Stomach smooth muscle (tissue), 2 donors: ENCODE measurements around the gene CCDC83.
"Not testable (repeated sequence)": the region's sequence is repeated elsewhere in the genome, so short reads cannot be mapped to it uniquely, and the experiment has no call there.

Source experiments
- H3K27ac ChIP-seq: one replicate; pipeline ENCODE4 v1.7.0; 2013; ENCODE audit warnings: mild to moderate bottlenecking, low read length, inconsistent platforms
- H3K27me3 ChIP-seq, 2 donors: one replicate each; pipeline ENCODE4 v1.7.0; 2013; ENCODE audit warnings: low read length in 2 of 2; ENCODE audit not compliant: insufficient read depth in 2 of 2, control insufficient read depth in 1 of 2
- H3K36me3 ChIP-seq, 2 donors: one replicate each; pipeline ENCODE4 v1.7.0; 2013; ENCODE audit warnings: low read length in 2 of 2; ENCODE audit not compliant: control insufficient read depth in 2 of 2, insufficient read depth in 2 of 2
- H3K4me1 ChIP-seq: one replicate; pipeline ENCODE4 v1.7.0; 2013; ENCODE audit warnings: low read length; ENCODE audit not compliant: control insufficient read depth, insufficient read depth
- H3K4me3 ChIP-seq, 2 donors: one replicate each; pipeline ENCODE4 v1.7.0; 2013; ENCODE audit warnings: low read length in 2 of 2
- H3K9ac ChIP-seq, 2 donors: one replicate each; pipeline ENCODE4 v1.7.0; 2013; ENCODE audit warnings: low read length in 2 of 2, mild to moderate bottlenecking in 1 of 2
- H3K9me3 ChIP-seq, 2 donors: one replicate each; pipeline ENCODE4 v1.7.0; 2013; ENCODE audit warnings: low read length in 2 of 2; ENCODE audit not compliant: control insufficient read depth in 2 of 2
- donor health status: healthy.
- donor health status: Pancreatic carcinoma.

The CCDC83 gene

DNA sequence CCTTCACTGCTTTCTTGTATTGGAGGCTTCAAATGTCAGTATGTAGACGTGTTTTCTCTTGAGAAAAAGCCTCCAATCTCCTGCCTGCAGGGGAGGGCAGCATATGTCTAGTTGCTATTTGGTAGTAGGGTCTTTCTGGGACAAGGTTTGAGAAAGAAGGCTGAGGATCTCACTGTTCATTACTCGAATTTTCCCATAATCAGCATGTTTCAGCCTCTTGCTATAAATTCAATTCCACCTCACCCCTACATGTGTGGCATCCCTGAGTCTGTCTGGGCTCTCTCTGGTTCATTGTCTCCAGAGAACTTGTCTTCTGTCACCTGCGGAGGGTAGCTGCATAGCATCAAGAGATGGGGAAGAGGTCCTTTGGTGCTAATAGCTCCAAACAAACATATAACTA, 19.5 kb upstream of the CCDC83 start:
- H3K9me3 ChIP-seq, result peaks cover 2 to 8% of the 10 kb centered on the region in 2 donors
- H3K4me1 ChIP-seq, result no peaks in the 10 kb centered on the region
- no peak overlapping the region for H3K27ac ChIP-seq
- no peaks in the 10 kb centered on the region for H3K27me3 ChIP-seq
- no peak overlapping the region for H3K4me3 ChIP-seq
- H3K36me3 ChIP-seq, result no peaks in the 10 kb centered on the region
- H3K9ac ChIP-seq, result no peak overlapping the region

DNA sequence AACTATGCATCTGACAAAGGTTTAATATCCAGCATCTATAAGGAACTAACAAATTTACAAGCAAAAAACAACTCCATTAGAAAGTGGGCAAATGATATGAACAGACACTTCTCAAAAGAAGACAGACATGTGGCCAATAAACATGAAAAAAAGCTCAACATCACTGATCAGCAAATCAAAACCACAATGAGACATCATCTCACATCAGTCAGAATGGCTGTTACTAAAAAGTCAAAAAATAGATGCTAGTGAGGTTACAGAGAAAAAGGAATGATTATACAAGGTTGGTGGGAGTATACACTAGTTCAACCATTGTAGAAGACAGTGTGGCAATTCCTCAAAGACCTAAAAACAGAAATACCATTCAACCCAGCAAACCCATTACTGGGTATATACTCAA, 14.3 kb upstream of the CCDC83 start:
- H3K4me3 ChIP-seq, H3K9ac ChIP-seq, H3K4me1 ChIP-seq, H3K9me3 ChIP-seq, H3K36me3 ChIP-seq, H3K27me3 ChIP-seq, H3K27ac ChIP-seq: not testable (repeated sequence)

DNA sequence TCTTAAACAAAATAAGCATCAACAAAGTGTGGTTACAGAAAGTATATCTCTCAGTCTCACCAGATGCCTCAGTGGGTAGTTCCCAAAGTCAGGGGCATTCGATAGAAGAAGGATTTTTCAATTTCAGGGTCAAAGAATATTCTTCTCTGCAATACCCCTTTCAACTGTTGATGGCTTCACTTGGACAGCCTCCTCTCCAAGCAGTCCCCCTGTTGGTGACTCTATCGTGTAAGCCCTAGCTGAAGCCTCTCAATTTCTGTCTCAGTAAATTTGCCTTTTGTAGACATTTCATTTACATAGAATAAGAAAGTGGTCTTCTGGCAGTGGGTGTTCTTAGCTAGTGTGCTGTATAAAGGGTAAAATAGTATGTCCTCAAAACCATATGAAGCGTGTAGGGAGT, 11.3 kb upstream of the CCDC83 start:
- H3K4me1 ChIP-seq, result no peaks in the 10 kb centered on the region
- no peak overlapping the region for H3K27ac ChIP-seq
- H3K27me3 ChIP-seq, result no peaks in the 10 kb centered on the region
- no peaks in the 10 kb centered on the region for H3K36me3 ChIP-seq
- no peaks in the 10 kb centered on the region for H3K9me3 ChIP-seq
- no peak overlapping the region for H3K4me3 ChIP-seq
- H3K9ac ChIP-seq, result no peak overlapping the region

DNA sequence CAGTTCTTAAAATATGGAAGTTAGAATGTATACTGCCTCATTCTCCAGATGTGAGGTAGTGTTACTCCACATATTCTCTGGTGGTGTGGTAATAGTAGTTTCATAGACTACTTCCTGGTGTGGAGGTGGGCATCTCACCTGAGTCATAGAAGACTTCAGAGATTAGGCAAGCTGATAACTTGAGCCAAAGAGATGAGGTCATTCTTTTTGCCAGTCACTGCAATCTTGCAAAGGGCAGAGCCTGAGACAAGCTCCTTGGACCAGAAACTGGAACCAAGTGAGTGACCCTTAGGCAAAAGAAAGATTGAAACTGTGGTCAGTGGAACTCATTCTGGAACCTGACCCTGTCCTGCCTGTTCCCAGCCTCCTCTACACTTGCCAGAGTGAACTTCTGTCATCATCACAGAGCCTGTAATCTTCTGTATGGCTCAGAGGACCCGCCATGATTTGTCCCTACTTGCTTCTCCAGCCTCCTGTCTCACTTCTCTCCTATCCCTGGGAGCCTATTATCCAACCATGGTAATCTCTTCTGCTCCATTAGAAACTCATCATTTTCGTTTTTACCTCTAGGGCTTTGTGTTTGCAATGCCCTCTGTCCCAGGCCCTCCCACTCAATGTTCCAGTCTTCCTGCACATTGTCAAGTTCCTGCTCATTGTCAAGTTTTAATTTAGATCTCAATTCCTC, 10.6 kb upstream of the CCDC83 start:
- H3K27ac ChIP-seq, result no peak overlapping the region
- H3K27me3 ChIP-seq, result no peaks in the 10 kb centered on the region
- H3K36me3 ChIP-seq, result no peaks in the 10 kb centered on the region
- H3K9ac ChIP-seq, result no peak overlapping the region
- no peaks in the 10 kb centered on the region for H3K9me3 ChIP-seq
- no peaks in the 10 kb centered on the region for H3K4me1 ChIP-seq
- no peak overlapping the region for H3K4me3 ChIP-seq

GRCh38 chr11:85845124-85845631, 10.0 kb upstream of the CCDC83 start:
- Histone ChIP-seq H3K27me3 (no peaks in the 10 kb centered on the region), H3K36me3 (no peaks in the 10 kb centered on the region), H3K27ac (no peak overlapping the region), H3K4me1 (no peaks in the 10 kb centered on the region), H3K9me3 (no peaks in the 10 kb centered on the region), H3K9ac (no peak overlapping the region), H3K4me3 (no peak overlapping the region)

GRCh38 chr11:85847436-85847835, 7.7 kb upstream of the CCDC83 start:
- H3K9ac ChIP-seq, result no peak overlapping the region
- H3K27me3 ChIP-seq, result no peaks in the 10 kb centered on the region
- H3K27ac ChIP-seq, result no peak overlapping the region
- no peaks in the 10 kb centered on the region for H3K4me1 ChIP-seq
- no peak overlapping the region for H3K4me3 ChIP-seq
- no peaks in the 10 kb centered on the region for H3K9me3 ChIP-seq
- H3K36me3 ChIP-seq, result no peaks in the 10 kb centered on the region

GRCh38 chr11:85848006-85848405, 7.2 kb upstream of the CCDC83 start:
- no peaks in the 10 kb centered on the region for H3K9me3 ChIP-seq
- no peaks in the 10 kb centered on the region for H3K27me3 ChIP-seq
- no peak overlapping the region for H3K27ac ChIP-seq
- H3K36me3 ChIP-seq, result no peaks in the 10 kb centered on the region
- H3K9ac ChIP-seq, result no peak overlapping the region
- H3K4me3 ChIP-seq, result no peak overlapping the region
- H3K4me1 ChIP-seq, result no peaks in the 10 kb centered on the region

- Histone ChIP-seq H3K9ac (no peak overlapping the region), H3K9me3 (no peaks in the 10 kb centered on the region), H3K27ac (no peak overlapping the region), H3K4me1 (no peaks in the 10 kb centered on the region), H3K36me3 (no peaks in the 10 kb centered on the region), H3K4me3 (no peak overlapping the region), H3K27me3 (no peaks in the 10 kb centered on the region)
Measured at GRCh38 chr11:85848556-85848955, 6.6 kb upstream of the CCDC83 start.

GRCh38 chr11:85852754-85853153, 2.4 kb upstream of the CCDC83 start:
- not testable (repeated sequence) for H3K4me3 ChIP-seq, H3K9me3 ChIP-seq, H3K27ac ChIP-seq, H3K9ac ChIP-seq, H3K27me3 ChIP-seq, H3K36me3 ChIP-seq, H3K4me1 ChIP-seq

- H3K9ac ChIP-seq, H3K4me3 ChIP-seq: not testable (repeated sequence)
Measured at GRCh38 chr11:85853541-85853940, 1.6 kb upstream of the CCDC83 start.

DNA sequence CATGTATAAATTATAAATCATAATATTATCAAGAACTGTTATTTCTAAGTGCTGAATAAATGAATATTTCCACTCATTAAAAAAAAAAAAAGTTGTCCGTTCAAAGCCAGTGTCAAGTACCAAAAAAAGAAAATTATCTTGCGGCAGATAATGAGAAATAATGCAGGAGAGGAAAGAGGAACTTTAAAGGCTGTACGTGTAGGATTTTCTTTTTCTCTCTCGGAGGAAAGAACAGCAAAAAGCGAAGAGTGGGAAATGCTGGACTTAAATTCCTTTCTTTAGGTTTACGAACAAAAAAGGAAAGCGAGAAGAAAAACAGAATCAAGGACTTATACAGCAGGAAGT, 999 bp upstream of the CCDC83 start:
- peak overlapping the region; percentile 91 to 94 for H3K4me3 ChIP-seq
- no peaks in the 10 kb centered on the region for H3K27me3 ChIP-seq
- no peaks in the 10 kb centered on the region for H3K9me3 ChIP-seq
- H3K27ac ChIP-seq, result peak overlapping the region; percentile 70
- no peaks in the 10 kb centered on the region for H3K36me3 ChIP-seq
- H3K4me1 ChIP-seq, result peaks cover 9% of the 10 kb centered on the region
- peak overlapping the region; percentile 88 to 94 for H3K9ac ChIP-seq

More at GRCh38 chr11:85853541-85853940, 1.6 kb upstream of the CCDC83 start:
- not testable (repeated sequence) for H3K36me3 ChIP-seq, H3K4me1 ChIP-seq, H3K27me3 ChIP-seq, H3K27ac ChIP-seq, H3K9me3 ChIP-seq
